IMR-90 (cell line): ENCODE results near the gene SEMA4A.

Experiments
- BHLHE40 ChIP-seq: fragments of 150-350 bp; IDR thresholded peaks from 2 replicates; pipeline ENCODE4 v1.6.1; 2016; ENCODE audit warnings: mild to moderate bottlenecking, low read depth, low read length
- CEBPB ChIP-seq: IDR thresholded peaks from 2 replicates; pipeline ENCODE4 v1.6.1; 2012; ENCODE audit warnings: low read depth, low read length, improper control_type of control experiment
- CTCF ChIP-seq: conservative IDR thresholded peaks from 2 replicates; pipeline ENCODE4 v1.5.1; 2012; ENCODE audit warnings: mild to moderate bottlenecking, low read depth, low read length, improper control_type of control experiment
- MAFK ChIP-seq: IDR thresholded peaks from 2 replicates; pipeline ENCODE4 v1.6.1; 2012; ENCODE audit warnings: low read depth, low read length, improper control_type of control experiment
- MXI1 ChIP-seq: IDR thresholded peaks from 2 replicates; pipeline ENCODE4 v1.6.1; 2012; ENCODE audit warnings: low read depth, mild to moderate bottlenecking, low read length, moderate library complexity, borderline replicate concordance
- NFE2L2 ChIP-seq: fragments of 150-350 bp; IDR thresholded peaks from 2 replicates; pipeline ENCODE4 v1.6.1; 2016; ENCODE audit warnings: low read depth, mild to moderate bottlenecking, low read length
- POLR2A ChIP-seq: IDR thresholded peaks from 2 replicates; pipeline ENCODE4 v1.6.1; 2012; ENCODE audit warnings: mild to moderate bottlenecking, low read depth, low read length
- RCOR1 ChIP-seq: IDR thresholded peaks from 2 replicates; pipeline ENCODE4 v1.6.1; 2012; ENCODE audit warnings: mild to moderate bottlenecking, low read length, improper control_type of control experiment; ENCODE audit not compliant: insufficient replicate concordance
- RFX5 ChIP-seq: IDR thresholded peaks from 2 replicates; pipeline ENCODE4 v1.8.0; 2012; ENCODE audit warnings: low read depth, mild to moderate bottlenecking, low read length, moderate library complexity
- SMC3 ChIP-seq: fragments of 150-350 bp; IDR thresholded peaks from 2 replicates; pipeline ENCODE4 v1.6.1; 2016; ENCODE audit warnings: low read depth, mild to moderate bottlenecking, antibody characterized with exemption, low read length, moderate library complexity

- no peak for TF ChIP-seq CTCF
- no peak for TF ChIP-seq RCOR1
- no peak for TF ChIP-seq NFE2L2
- TF ChIP-seq POLR2A, result no peak
- no peak for TF ChIP-seq MAFK
- TF ChIP-seq RFX5, result no peak
- TF ChIP-seq SMC3, result no peak
- TF ChIP-seq MXI1, result no peak
- no peak for TF ChIP-seq CEBPB
- TF ChIP-seq BHLHE40, result no peak
Measured at GRCh38 chr1:156153362-156153761, at the start of gene SEMA4A.
